ENCODE data around the gene PLPPR4. TPM values are rescaled to one million over a fixed set of nuclear protein-coding genes. Genes with fewer than 3 reads are reported as not detected.

The PLPPR4 gene
- polyA plus RNA-seq, 1 of the 3 experiments (the other 2 are of a cell fraction), result 0.61 TPM

GRCh38 chr1:99271249-99271648 lies 7.0 kb downstream of the PLPPR4 start:
- Histone ChIP-seq H3K9me2 (no peaks in the 10 kb centered on the region), H3F3A (replicated peaks; ENCODE audit: insufficient read depth) (no peaks in the 10 kb centered on the region), H3K4me3 (ENCODE audit: low read depth in 2 of 2, low read length in 1 of 2) (no peak overlapping the region), H3K79me2 (ENCODE audit: insufficient read depth) (no peaks in the 10 kb centered on the region), H3K36me3 (replicated peaks in 1 of 2; ENCODE audit: control insufficient read depth in 1 of 2, insufficient read depth in 2 of 2, low read length in 1 of 2) (peaks cover 0 to 2% of the 10 kb centered on the region in 2 experiments), H2AFZ (ENCODE audit: low read depth) (no peak overlapping the region), H3K9me3 (no peaks in the 10 kb centered on the region), H4K20me1 (ENCODE audit: insufficient read depth) (no peaks in the 10 kb centered on the region), H3K27me3 (ENCODE audit: insufficient read depth) (no peaks in the 10 kb centered on the region), H3K27ac (ENCODE audit: low read depth in 2 of 2, low read length in 1 of 2) (peak overlapping the region in 1 of 2 experiments; percentile 56; a peak in 1 of 4 replicates), H3K4me2 (no peak overlapping the region), H3K9ac (no peak overlapping the region), H3K4me1 (ENCODE audit: control insufficient read depth in 1 of 2, insufficient read depth in 2 of 2, low read depth in 1 of 2, low read length in 1 of 2) (peaks cover 0 to 2% of the 10 kb centered on the region in 2 experiments; a peak in 2 of 4 replicates)
- TF ChIP-seq NFIC (IDR thresholded peaks at IDR 0.05; ENCODE audit: borderline replicate concordance) (no peak), USF1 (IDR thresholded peaks at IDR 0.05; ENCODE audit: borderline replicate concordance, low read depth) (no peak), MEF2A (IDR thresholded peaks at IDR 0.05; ENCODE audit: borderline replicate concordance, low read depth) (no peak), USF2 (IDR thresholded peaks at IDR 0.05; ENCODE audit: borderline replicate concordance, low read depth, low read length) (no peak), RXRA (IDR thresholded peaks at IDR 0.05; ENCODE audit: borderline replicate concordance, low read depth) (no peak), TAF1 (IDR thresholded peaks at IDR 0.05; ENCODE audit: borderline replicate concordance, low read depth, low read length) (no peak), CTCF (IDR thresholded peaks at IDR 0.05) (no peak), GATA2 (CRISPR knock-in tag; IDR thresholded peaks at IDR 0.05) (no peak), GABPA (IDR thresholded peaks at IDR 0.05; ENCODE audit: low read depth) (no peak), POLR2AphosphoS5 (IDR thresholded peaks at IDR 0.05; ENCODE audit: low read depth, low read length) (no peak), ZBTB33 (IDR thresholded peaks at IDR 0.05; ENCODE audit: borderline replicate concordance, low read depth) (no peak), RFX5 (IDR thresholded peaks at IDR 0.05; ENCODE audit: low read length) (no peak), EP300 (IDR thresholded peaks at IDR 0.05; ENCODE audit: borderline replicate concordance in 1 of 2, low read depth in 1 of 2, low read length in 1 of 2) (no peak), CHD2 (IDR thresholded peaks at IDR 0.05; ENCODE audit: low read length, partially characterized antibody) (no peak), RAD21 (IDR thresholded peaks at IDR 0.05; ENCODE audit: low read length) (no peak), JUND (IDR thresholded peaks at IDR 0.05) (no peak)
- POLR2A ChIA-PET, result no interaction called here
- no peak for DNase-seq
- CTCF ChIA-PET, result no interaction called here
